ENCODE data around the gene FYN. TPM values are rescaled to one million over a fixed set of nuclear protein-coding genes. Genes with fewer than 3 reads are reported as not detected.

The FYN gene
- total and polyA plus RNA-seq, 10 of the 15 experiments (the other 5 are each of a cell fraction or from before 2014, with no cell fraction given): 51.4 to 247 (median 138) TPM

DNA sequence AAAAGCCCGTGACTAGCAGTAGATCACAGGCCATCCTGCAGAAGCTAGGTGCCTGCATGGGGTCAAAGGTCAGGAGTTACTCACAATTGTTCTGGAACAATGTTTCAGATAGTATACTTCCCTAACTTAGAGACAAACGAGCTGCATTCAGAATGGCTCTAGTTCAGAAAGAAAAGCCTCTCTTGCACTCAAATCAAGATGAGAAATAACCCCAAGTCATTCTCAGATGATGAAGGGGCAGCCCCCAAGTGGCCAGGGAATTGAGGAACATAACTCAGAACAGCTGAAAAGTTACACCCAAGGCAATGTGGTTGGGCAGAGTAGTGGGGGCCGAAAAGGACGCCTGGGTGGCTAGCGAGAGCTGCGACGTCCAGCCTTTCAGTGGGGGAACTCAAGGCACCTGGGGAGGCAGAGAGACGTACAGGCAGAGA, 27.8 kb downstream of the FYN start (continued):
- TF ChIP-seq MEF2A (IDR thresholded peaks at IDR 0.05; ENCODE audit: insufficient read depth, low read depth, low read length) (no peak), TAF1 (IDR thresholded peaks at IDR 0.05; ENCODE audit: borderline replicate concordance, low read depth, low read length) (no peak), SREBF2 (IDR thresholded peaks at IDR 0.05; ENCODE audit: low read length) (no peak), CBFB (IDR thresholded peaks at IDR 0.05; ENCODE audit: low read depth) (peak; percentile 52; the same call in 1 of the 2 replicates), E2F8 (IDR thresholded peaks at IDR 0.05; ENCODE audit: low read depth, partially characterized antibody) (no peak), POU2F2 (IDR thresholded peaks at IDR 0.05; ENCODE audit: borderline replicate concordance, low read depth, low read length) (peak; percentile 37; the same call in 1 of the 3 replicates), MYB (IDR thresholded peaks at IDR 0.05; ENCODE audit: borderline replicate concordance, low read depth, low read length) (no peak), GATAD2B (conservative IDR thresholded peaks at IDR 0.05; ENCODE audit: low read depth) (peak; percentile 59), ZNF274 (IDR thresholded peaks at IDR 0.05; ENCODE audit: insufficient read depth, insufficient read length) (no peak), PAX8 (IDR thresholded peaks at IDR 0.05) (no peak), PAX5 (IDR thresholded peaks at IDR 0.05; ENCODE audit: borderline replicate concordance, low read depth, low read length) (peak; percentile 56; the same call in 1 of the 2 replicates), IRF4 (IDR thresholded peaks at IDR 0.05; ENCODE audit: low read depth, low read length) (peak; percentile 49; the same call in 1 of the 2 replicates)
- TF ChIP-seq, protein P1, sequence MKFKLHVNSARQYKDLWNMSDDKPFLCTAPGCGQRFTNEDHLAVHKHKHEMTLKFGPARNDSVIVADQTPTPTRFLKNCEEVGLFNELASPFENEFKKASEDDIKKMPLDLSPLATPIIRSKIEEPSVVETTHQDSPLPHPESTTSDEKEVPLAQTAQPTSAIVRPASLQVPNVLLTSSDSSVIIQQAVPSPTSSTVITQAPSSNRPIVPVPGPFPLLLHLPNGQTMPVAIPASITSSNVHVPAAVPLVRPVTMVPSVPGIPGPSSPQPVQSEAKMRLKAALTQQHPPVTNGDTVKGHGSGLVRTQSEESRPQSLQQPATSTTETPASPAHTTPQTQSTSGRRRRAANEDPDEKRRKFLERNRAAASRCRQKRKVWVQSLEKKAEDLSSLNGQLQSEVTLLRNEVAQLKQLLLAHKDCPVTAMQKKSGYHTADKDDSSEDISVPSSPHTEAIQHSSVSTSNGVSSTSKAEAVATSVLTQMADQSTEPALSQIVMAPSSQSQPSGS (IDR thresholded peaks at IDR 0.05; ENCODE audit: low read length): peak; percentile 61
- TF ChIP-seq, protein P2, sequence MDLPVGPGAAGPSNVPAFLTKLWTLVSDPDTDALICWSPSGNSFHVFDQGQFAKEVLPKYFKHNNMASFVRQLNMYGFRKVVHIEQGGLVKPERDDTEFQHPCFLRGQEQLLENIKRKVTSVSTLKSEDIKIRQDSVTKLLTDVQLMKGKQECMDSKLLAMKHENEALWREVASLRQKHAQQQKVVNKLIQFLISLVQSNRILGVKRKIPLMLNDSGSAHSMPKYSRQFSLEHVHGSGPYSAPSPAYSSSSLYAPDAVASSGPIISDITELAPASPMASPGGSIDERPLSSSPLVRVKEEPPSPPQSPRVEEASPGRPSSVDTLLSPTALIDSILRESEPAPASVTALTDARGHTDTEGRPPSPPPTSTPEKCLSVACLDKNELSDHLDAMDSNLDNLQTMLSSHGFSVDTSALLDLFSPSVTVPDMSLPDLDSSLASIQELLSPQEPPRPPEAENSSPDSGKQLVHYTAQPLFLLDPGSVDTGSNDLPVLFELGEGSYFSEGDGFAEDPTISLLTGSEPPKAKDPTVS (IDR thresholded peaks at IDR 0.05; ENCODE audit: low read depth, low read length): no peak
- TF ChIP-seq, protein P3, sequence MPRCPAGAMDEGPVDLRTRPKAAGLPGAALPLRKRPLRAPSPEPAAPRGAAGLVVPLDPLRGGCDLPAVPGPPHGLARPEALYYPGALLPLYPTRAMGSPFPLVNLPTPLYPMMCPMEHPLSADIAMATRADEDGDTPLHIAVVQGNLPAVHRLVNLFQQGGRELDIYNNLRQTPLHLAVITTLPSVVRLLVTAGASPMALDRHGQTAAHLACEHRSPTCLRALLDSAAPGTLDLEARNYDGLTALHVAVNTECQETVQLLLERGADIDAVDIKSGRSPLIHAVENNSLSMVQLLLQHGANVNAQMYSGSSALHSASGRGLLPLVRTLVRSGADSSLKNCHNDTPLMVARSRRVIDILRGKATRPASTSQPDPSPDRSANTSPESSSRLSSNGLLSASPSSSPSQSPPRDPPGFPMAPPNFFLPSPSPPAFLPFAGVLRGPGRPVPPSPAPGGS (IDR thresholded peaks at IDR 0.05; ENCODE audit: borderline replicate concordance, insufficient read depth, low read depth, low read length, poor library complexity, severe bottlenecking): peak; percentile 94
- TF ChIP-seq, protein P4, sequence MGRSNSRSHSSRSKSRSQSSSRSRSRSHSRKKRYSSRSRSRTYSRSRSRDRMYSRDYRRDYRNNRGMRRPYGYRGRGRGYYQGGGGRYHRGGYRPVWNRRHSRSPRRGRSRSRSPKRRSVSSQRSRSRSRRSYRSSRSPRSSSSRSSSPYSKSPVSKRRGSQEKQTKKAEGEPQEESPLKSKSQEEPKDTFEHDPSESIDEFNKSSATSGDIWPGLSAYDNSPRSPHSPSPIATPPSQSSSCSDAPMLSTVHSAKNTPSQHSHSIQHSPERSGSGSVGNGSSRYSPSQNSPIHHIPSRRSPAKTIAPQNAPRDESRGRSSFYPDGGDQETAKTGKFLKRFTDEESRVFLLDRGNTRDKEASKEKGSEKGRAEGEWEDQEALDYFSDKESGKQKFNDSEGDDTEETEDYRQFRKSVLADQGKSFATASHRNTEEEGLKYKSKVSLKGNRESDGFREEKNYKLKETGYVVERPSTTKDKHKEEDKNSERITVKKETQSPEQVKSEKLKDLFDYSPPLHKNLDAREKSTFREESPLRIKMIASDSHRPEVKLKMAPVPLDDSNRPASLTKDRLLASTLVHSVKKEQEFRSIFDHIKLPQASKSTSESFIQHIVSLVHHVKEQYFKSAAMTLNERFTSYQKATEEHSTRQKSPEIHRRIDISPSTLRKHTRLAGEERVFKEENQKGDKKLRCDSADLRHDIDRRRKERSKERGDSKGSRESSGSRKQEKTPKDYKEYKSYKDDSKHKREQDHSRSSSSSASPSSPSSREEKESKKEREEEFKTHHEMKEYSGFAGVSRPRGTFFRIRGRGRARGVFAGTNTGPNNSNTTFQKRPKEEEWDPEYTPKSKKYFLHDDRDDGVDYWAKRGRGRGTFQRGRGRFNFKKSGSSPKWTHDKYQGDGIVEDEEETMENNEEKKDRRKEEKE (IDR thresholded peaks at IDR 0.05): no peak
